ENCODE data around the gene SPATA7.

SPATA7 gene

DNA sequence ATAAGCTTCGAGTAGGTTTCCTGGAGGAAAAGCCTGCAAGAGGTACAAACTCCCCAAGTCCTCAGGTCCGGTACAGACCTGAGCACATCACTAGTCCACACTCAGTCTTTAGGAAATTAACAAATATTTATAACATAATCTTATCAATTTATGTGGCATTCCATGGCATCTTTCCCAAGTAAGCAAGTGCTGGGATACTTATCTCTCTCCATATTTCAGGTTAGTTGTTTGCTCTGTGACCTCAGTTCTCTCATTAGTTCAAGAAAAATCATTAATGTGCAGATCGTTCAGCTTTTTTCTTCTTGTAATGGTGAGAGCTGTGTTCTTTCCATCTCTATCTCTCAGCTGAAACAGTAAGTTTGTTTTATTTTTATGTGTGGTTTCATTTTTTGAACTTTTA is 34.7 kb downstream of the SPATA7 start:
- ATAC-seq = no peak

DNA sequence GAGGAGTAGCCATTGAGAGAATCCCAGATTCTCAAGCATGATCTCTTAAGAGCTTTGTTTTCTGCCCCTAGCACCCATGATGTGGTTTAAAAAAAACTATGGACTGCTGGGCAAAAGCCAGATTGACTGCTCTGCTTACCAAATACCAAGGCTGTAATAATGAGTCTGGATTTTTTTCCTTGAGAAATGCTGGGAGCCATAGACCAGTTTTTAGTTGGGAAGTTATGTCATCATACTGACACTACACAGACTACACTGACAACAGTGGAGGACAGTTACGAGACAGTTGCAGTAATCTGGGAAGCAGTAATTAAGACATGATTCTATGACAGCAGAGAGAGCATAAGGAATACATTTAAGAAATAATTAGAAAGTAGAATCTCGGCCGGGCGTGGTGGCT is 35.8 kb downstream of the SPATA7 start:
- ATAC-seq = no peak

DNA sequence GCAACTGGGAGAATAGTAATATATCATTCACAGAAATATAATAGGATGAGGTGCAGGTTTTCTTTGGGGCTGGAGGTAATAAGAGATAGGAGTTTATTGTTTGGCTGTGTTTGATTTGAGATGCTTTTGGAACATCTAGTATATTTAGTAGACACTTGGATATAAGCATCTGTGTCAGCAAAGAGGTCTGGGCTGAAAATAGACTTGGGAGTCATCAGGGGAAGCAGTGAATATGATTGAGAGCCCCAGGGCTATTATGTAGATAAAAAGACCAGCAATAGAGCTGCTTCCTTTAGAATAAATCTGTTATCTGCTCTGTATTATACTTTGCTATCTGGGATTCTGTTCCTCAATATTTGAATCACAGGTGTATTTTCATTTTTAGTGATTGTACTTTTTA is 36.6 kb downstream of the SPATA7 start:
- ATAC-seq = no peak

DNA sequence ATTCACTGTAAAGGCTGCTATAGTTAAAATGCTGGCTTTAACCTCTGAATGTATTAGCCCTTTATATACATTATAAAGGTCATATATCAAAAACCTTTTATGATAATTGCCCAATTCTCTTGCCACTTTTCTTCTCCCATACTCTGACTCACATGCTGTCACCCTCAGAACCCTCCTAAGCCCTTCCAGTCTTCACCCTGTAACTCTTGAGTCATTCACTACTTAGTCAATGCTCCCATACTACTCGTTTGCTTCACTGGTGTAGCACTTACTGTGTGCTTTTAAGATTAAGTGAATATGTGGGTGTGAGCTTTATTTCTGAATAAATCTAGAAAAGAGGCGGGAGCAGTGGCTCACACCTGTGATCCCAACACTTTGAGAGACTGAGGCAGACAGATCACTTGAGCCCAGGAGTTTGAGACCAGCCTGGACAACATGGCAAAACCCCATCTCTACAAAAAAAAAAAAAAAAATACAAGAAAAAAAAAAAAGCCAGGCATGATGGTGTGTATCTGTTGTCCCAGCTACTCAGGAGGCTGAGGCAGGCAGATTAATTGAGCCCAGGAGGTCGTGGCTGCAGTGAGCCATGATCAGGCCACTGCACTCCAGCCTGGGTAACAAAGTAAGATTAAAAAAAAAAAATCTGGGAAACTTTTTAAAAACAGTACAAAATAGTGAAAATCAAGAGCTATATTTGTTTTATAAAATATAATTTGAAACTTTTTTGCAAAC is 37.6 kb downstream of the SPATA7 start:
- peak; percentile 87 to 88 for ATAC-seq

DNA sequence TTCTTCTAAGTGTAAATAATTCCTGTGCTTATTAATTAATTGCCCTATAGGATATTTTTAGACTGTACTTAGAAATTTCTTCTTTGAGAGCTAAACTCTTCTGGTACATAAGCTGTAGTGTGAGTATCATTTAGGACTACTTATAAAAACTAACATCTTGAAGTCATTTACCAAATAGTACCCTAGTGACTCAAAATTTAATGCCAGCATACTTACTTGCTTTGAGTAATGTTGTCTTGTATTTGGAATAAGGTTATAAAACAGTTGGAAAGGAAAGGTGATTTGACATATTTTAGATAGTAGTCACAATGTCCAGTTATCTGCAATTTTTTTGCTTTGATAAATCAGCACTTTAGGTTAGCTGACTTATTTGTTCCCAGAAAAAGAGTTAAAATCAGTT is 39.1 kb downstream of the SPATA7 start:
- no peak for ATAC-seq

DNA sequence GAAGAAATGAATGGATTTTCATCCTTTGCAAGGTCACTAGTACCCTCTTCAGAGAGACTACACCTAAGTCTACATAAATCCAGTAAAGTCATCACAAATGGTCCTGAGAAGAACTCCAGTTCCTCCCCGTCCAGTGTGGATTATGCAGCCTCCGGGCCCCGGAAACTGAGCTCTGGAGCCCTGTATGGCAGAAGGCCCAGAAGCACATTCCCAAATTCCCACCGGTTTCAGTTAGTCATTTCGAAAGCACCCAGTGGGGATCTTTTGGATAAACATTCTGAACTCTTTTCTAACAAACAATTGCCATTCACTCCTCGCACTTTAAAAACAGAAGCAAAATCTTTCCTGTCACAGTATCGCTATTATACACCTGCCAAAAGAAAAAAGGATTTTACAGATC is 40.8 kb downstream of the SPATA7 start:
- ATAC-seq = no peak

DNA sequence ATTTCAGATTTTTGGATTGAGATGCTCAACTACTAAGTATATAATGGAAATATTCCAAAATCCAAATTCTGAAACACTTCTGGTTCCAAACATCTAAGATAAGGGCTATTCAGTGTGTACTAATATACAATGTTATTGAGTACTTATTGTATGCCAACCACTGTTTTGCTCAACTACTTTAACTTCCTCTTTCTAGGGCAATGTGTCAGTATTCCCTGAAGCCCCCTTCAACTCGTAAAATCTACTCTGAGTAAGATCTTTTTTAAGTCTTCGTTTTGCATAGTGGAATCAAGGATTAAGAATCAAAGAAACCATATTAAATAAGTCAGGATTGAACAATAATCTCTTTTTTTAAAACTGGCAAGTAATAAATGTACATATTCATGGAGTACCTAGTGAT is 45.5 kb downstream of the SPATA7 start:
- ATAC-seq = no peak

DNA sequence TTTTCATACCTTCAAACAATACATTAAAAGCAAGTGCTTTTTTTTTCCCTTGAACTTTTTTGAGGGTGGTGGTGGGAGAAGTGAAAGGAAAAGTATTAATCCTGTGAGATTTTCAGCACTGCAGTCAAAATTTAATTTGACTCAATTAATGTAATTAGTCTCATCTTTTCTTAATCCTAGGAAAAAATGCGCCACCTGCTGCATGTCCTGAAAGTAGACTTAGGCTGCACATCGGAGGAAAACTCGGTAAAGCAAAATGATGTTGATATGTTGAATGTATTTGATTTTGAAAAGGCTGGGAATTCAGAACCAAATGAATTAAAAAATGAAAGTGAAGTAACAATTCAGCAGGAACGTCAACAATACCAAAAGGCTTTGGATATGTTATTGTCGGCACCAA is 52.2 kb downstream of the SPATA7 start:
- ATAC-seq = no peak

DNA sequence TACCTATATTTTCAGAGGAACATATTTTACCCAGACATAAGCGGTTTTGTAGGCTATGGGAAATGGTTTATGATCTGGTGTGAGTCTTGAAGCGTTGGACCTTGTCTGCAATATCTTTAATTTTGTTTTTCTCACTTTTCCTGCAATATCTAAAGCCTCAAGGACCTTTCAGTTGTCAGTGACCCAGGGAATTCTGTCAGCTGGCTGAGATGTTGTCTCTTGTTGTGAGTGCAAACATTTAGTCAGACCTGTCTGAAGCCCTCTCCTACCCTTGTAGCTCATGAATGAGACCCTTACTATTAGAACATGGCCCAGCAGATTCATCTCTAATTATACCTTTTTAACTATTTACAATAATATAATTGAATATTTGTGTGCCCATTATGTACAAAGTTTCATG is 53.6 kb downstream of the SPATA7 start:
- ATAC-seq = no peak

DNA sequence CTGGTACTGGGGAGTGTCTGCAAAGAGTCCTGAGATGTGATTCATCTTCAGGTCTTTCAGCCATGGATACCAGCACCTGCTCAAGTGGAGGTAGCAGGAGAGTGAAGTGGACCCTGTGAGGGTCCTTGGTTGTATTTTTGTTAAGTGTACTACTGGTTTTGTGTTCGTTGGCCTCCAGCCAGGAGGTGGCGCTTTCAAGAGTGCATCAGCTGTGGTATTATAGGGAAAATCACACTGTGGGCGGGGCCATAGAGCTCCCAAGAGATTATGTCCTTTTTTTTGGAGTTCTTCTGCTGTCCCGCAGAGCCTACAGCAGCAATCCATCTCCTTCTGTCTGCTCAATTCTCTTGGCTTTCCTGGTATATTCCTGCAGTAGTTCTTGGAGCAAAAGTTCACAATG is 66.8 kb downstream of the SPATA7 start:
- ATAC-seq = no peak

DNA sequence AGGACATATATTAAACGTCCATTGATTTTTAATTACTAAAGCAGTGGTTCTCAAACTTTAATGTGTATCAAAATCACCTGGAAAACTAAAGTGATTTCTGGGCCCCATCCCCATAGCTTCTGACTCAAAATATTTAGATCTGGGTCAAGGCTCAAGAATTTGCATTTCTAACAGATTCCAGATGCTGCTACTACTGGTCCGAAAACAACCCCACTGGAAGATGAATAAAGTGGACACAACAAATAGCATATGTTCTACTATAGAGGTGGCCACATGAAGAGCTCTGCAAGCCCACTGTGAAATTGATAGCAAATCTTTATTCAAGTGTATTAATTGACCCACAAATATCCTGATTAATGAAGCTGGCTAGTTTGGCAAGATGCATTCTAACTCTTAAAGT is 69.4 kb downstream of the SPATA7 start:
- no peak for ATAC-seq

DNA sequence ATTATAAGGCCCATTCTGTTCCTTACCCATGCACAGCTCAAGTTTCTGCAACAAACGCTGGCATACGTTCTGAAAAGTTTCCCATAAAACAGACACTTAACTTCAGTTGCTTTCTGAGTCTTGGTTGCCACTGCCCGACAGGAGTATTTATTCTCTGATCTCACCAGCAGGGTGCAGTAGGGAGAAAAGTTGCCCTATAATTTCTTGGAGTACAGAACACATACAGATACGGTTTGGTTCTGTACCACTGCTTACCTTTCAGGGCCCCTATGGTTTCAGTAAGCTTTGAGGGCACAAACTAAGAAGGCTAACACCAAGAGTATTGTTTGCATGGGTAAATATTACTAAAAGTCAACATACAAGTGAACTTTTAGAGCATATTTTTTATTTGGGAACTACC is 77.9 kb downstream of the SPATA7 start:
- no peak for ATAC-seq

DNA sequence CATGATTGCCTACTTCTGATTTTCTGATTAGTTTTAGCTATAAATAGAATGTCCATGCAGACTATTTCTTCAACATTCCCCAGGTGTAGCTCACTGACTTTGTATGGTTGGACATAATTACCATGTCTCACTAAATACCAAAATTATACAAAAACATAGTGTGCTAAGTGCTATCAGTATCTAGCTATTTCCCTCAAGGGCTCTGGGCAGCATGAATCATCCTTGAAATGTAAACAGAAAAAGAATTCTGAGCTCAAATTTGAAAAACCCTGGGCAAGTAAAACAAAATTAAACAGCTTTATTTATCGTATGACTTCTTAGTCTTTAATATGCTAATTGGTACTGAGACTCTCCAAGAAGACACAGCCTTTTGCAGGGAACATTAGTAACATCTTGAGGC is 82.9 kb downstream of the SPATA7 start:
- no peak for ATAC-seq

DNA sequence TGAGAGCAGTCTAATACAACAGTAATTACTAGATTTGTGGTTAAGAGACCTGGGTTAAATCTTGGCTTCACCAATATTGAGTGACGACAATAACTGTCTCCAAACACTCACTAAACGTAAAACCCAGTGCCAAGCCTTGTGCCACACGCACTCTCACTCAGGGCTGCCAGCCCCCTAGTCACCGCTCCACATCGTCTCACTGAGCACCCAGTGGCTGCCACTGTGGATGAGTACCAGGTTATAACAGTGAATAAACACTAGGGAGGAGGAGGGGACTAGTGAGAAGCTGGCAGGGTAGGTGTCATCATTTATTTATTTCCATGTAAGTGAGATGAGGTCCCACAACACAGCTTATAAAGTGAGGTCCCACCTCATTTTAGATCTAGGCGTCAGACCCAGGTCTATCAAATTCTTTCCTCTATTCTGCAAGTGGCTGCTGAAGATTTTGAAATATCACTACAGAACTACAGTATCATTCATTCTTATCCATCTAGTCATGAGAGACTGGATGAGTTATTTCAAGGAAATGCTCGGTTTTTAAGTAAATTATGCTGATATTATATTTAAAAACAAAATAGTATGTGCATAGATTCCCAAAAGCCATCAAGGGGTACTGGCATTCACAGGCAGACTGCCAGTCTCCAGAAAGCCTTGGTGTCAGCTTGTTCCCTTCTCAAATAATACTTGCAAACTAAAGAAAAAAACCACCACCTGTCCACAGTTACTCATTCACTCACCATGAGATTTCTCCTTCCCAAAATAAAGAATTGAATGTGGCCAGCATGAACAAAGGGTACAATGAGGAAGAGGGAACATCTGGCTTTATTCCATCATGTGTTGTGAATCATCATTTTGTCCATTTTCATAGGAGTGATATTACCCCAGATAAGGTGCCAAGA is 85.3 kb downstream of the SPATA7 start:
- no peak for ATAC-seq

DNA sequence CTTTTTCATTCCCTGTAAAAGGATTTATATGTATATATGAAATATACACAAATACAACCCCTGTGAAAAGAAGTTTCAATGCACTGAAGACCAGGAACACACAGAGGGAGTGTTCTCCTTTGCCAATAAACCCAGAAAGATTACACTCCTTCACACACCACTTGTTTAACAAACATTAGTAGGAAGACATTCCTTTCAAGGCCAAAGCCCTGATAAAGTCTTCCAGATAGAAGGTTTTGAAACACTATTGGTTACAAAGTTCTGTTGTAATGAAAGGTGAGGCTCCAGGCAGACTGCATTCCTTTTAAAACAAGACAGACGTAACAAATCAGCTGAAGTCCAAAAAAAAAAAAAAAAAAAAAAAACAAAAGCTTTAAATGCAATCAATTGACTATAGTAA is 88.3 kb downstream of the SPATA7 start:
- ATAC-seq = no peak

DNA sequence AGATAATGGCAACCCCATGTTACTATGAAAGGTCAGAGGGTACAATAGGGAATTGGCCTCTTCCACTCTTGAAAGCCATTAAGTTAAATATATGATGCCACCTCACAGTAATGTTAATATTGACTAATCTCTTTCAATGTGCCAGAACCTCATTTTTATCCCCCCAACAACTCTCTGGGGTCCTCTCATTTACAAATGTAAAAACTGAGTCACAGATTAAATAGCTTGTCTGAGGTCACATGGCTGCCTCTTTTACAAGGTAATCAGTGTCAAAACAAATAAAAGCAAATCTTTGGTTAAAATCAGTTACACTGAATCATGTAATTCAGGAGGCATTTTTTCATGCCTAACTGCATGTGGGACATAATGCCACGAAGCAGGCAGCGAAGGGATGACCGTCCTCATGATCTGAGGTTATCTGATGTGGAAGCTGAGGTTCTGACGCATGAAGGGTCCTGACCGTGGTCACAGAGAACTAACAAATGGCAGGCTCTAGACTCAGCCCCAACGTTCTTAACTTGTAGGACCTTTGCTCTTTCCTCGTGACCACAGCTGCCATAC is 90.8 kb downstream of the SPATA7 start:
- no peak for ATAC-seq

DNA sequence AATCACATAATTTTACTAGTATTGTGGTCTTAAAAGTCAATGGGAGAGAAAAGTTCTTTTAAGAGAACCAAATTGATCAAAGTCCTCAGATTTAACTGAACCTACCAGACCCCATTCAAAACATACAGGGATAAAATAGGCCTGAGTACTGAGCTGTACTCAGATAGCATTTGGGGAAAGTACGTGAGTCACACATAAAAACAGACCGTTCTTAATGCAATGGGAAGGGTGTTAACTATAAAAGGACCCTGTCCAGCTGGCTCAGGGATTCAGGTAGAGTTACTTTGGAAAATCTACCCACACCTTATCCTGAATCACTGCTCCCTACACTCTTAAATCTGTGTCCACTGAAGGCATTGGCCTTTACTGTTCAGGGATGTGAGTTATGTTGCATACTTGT is 91.4 kb downstream of the SPATA7 start:
- ATAC-seq = no peak

DNA sequence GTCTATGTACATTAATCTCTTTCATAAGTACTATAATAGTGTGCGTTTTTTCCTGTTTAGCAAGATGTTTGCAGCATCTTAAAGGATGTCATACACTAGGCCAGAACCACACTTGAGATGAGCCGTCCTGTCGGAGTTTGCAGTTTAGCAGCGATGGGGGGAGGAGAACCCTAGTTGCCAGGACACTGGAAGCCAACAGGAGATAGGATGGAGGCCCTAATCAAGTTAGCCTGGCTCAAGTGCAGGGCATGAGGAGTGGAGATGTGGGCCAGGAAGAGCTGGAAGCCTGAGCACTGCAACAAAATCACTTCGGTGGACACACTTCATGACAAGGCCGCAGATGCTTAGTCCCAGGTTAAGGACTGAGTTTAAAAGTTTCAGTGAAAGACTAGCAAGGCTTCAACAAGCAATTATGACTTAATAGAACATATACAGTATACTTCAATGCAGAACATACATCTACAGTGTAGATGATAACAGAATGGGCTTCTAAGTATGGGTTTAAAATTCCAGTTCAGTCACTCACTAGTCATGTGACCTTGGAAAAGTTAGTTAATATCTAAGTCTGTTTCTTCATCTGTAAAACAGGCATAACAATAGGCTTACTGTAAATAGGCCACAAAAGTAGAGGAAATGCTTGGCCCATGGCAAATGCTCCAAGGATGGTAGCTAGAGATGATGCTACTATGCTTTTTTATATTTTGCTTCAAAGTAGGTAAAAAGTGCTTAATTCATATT is 92.2 kb downstream of the SPATA7 start:
- no peak for ATAC-seq

DNA sequence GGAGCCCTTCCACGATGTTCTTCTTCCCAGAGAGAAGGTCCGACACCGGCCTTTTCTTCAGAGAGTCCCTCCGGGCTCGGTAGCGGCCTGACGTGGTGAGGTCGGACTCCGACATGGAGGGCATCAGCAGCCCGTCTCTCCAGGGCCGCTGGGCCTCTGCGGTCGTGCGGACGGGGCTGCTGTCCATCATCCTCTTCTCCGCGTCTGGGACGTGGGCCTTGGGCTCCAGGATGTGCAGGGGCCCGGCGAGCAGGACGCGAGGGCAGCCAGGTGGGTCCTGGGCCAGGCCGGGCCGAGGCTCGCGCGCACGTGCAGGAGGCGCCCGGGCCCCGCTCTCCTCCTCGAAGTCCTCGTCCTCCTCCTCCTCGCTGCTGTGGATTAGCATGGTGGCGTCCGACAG is 93.5 kb downstream of the SPATA7 start:
- ATAC-seq = no peak

DNA sequence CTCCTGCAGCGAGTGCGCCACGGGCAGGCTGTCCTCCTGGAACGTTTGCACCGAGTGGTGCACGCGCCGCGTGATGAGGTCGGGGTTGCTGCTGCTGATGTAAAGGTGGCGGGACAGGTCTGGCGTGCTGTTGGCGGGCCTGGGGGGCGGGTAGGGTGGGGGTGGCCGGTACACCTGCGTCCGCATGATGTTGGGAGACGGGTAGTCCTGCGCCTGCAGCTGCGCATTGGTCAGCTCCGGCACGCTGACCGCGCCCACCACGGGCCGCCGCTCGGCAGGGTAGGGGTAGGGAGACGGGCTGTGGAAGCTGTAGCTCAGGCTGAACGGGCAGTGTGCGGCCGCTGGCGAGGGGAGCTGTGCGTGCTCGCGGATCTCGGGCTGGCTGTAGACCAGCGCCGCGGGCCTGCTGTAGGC is 94.1 kb downstream of the SPATA7 start:
- no peak for ATAC-seq

DNA sequence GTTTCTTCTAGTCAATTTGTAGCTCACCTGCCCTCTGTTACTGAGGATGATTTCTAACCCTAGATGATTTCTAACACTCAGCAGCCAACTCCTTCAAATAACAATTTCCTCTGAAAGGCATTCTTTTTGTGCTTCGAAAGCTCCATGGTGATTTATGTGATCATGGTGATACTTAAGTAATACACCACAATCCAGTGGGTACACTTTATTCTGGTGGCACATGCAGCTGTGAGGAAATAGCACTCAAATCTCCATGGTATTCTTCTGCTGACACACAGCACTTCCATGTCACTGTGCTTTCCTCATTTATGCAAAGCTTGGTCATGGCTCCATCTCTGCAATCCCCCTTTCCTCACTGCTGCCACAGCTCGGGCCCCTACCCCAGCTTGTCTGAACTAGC is 95.6 kb downstream of the SPATA7 start:
- no peak for ATAC-seq

DNA sequence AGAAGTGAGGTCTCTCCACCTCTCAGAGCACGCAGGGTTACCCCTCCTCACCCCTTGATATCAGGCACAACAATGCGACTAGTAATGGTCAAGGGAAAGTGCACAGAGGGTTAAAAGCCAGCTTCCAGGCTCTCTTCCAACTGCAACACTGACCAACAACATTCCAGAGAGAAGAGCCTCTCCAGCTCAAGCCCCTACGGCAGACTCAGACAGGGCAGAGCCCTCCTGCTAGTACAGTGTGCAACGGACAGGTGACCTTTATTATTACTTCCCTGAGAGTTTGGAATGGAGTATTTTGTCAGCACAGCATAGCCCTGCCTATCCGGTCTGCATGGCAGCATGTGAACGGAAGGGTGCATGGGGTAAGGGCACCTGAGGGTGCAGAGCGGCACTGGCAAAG is 96.3 kb downstream of the SPATA7 start:
- no peak for ATAC-seq

DNA sequence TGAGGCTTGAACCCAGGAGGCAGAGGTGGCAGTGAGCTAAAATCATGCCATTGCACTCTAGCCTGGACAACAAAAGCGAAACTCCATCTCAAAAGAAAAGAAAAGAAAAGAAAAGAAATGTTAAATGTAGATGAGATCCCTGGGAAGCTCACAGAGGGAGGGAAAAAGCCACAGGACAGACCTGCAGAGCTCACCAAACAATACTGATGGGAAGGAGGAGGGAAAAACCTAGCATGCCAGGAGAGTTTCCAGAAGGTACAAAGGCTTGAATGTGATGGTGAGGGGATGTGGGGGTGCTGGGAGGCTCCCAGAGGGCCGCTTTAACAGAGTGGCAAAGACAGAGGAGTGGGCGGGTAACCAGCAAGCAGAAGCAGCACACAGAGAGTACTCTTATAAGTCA is 97.1 kb downstream of the SPATA7 start:
- no peak for ATAC-seq

All from activated CD4-positive, CD25-positive, alpha-beta regulatory T cell treated with anti-CD3 and anti-CD28 coated beads, Interleukin-2, amount 50 U/mL, for 24 hours (primary cell).